GM18858 (cell line): Measurements from ENCODE around the gene NRXN3.

ENCODE experiments used
- ATAC-seq: cut with Tn5 transposase; IDR thresholded peaks from one replicate; pipeline ENCODE4 v1.9.1; 2021; ENCODE audit not compliant: unreplicated experiment

Gene NRXN3

GRCh38 chr14:79175671-79176070 is 1005.5 kb downstream of the NRXN3 start:
- no peak for ATAC-seq

- no peak for ATAC-seq
Measured at GRCh38 chr14:79177106-79177505, 1006.9 kb downstream of the NRXN3 start.

DNA sequence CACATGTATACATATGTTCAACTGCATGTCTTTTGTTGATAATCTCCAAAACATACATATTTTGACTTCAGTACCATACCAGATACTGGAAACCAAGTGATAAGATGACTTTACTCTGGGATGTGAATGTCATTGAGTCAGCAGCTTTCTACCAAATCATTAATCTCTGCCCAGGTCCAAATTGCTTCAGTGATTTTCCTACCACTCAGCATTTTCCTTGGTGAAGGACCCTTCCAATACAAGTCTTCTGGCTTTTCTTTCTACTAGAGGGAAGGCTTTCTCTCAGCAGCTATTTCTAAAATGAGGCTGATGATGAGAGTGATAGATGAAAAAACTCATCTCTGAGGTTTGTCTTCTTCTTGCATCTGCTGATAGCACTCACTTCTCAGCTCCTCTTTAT is 1008.5 kb downstream of the NRXN3 start:
- no peak for ATAC-seq

DNA sequence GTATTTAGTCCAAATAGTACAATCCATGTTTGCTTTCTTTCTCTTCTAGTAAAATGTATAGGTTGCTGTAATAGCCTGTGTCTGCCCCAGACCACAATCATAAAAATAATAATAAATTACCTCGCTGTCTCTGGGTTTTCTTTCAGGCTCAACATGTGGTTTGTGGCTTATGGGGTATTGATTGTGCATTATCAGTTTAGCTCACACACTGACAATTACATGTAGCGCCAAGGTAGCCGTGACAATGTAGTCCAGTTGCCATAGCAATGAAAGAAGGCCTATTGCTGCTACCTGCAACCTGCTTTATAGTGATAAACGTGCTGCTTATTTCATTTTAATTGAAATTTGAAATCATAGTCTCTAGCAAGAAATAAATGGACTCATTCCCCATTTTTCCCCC is 1009.8 kb downstream of the NRXN3 start:
- ATAC-seq, result no peak

GRCh38 chr14:79180656-79181055 is 1010.5 kb downstream of the NRXN3 start:
- ATAC-seq, result no peak

- ATAC-seq, result no peak
Measured at GRCh38 chr14:79186523-79186922, 1016.4 kb downstream of the NRXN3 start.

GRCh38 chr14:79193689-79194477 is 1023.7 kb downstream of the NRXN3 start:
- no peak for ATAC-seq

GRCh38 chr14:79196216-79196615 is 1026.0 kb downstream of the NRXN3 start:
- ATAC-seq, result no peak

GRCh38 chr14:79197516-79197915 is 1027.3 kb downstream of the NRXN3 start:
- no peak for ATAC-seq

DNA sequence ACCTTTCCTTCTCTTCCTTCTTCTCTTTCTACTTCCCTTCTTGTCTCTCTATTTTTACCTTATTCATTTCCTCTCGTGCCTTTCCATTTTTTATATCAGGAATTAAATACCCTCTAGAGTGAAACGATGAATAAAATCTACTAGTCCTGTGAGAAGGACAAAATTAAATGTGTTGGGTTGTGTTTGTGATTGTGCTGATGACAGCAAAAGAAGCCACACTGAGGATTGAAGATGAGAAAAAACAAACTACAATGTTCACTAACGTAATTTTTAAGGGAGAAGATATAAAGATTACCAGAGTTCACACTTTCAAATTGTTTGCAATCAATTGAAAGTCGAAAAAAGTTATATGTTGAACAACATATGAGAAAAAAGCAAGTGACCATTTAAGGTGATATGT is 1029.0 kb downstream of the NRXN3 start:
- no peak for ATAC-seq

- no peak for ATAC-seq
Measured at GRCh38 chr14:79201564-79202207, 1031.5 kb downstream of the NRXN3 start.

- ATAC-seq, result no peak
Measured at GRCh38 chr14:79204591-79204990, 1034.4 kb downstream of the NRXN3 start.

DNA sequence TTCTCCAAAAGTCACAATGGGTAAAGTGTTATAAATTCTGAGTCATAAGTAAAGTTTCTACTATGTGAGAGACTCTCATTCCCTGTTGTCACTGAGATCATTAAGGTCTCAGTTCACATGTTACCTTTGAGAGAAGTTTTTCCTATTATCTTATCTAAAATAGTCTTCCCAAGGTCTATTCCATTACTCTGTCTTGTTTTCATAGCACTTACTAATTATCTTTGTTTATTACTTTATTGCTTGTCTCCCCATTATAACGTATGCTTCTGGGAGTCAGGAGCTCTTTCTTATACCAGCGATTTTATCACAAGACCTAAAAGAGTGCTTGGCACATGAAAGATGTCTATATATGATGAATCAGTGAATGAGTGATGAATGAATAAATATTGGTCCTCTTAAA is 1039.2 kb downstream of the NRXN3 start:
- ATAC-seq, result no peak

- ATAC-seq, result no peak
Measured at GRCh38 chr14:79225815-79226214, 1055.6 kb downstream of the NRXN3 start.

DNA sequence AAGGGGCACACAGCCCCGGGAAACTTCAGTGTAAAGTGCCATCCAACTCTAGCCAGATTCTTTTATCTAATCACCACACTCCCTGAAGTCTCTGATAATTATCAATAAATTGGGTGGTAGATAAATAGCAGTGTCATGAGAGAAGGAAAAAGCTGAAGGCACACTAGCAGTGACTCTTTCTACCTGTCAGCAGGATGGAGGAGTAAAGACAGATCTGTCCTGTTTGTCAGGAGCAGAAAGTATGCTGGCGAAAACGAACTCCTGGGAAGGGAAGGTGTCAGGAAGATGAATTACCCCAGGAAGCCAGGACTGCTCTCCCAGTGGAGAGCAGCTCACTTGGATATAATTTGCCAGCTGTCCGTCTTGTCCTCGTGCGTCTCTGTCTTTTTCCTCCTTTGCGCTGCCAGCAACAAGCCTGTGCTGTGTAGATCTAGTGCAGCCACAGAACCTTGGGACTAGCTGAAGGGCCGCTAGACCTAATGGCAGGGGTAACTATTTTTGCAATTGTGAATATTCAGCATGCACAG is 1059.3 kb downstream of the NRXN3 start:
- ATAC-seq, result no peak

DNA sequence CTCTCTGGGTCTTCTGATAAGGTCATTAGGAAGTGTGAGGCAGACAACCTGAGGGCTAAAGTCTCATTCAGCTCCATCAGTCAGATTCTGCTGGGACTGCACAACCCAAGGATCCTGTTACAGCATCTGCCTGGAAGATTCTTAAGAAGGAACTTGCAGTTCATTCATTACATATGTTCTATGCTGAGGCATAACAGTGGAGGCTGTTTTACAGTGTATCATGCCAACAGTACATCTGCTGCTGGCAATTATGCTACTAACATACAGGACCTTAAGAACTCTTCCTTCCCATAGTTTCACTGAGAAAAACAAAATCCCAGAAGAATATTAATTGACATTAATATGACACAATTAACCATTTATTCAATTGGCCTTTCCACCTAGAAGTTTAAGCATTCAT is 1072.5 kb downstream of the NRXN3 start:
- ATAC-seq, result no peak

- ATAC-seq, result no peak
Measured at GRCh38 chr14:79246173-79246572, 1076.0 kb downstream of the NRXN3 start.

- no peak for ATAC-seq
Measured at GRCh38 chr14:79248126-79248525, 1078.0 kb downstream of the NRXN3 start.

DNA sequence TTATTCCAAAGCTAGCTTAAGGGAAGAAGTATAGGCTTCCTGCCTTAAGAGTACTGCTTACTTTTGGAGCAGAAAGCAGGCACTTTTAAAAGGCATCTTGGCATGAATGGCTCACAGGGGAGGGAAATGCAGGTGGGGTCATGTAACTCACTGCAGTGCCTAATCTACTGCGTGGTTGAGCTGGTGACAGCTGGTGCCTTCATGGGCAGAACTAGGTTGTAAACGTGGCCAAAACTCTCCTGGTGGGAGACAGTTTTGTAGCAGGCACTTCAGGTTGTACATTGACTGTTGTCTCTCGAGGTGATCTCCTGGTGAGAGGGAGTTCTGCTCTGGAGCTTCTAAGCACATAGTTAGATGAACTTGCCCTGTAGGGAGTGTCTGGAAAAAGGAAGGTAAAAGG is 1078.6 kb downstream of the NRXN3 start:
- no peak for ATAC-seq

- no peak for ATAC-seq
Measured at GRCh38 chr14:79251278-79251677, 1081.1 kb downstream of the NRXN3 start.

GRCh38 chr14:79253576-79253975 is 1083.4 kb downstream of the NRXN3 start:
- no peak for ATAC-seq

- ATAC-seq, result no peak
Measured at GRCh38 chr14:79254069-79254775, 1084.0 kb downstream of the NRXN3 start.
